Lower leg skin (tissue), 4 donors: Measurements from ENCODE around the gene RBFOX2. TPM values are rescaled to one million over a fixed set of nuclear protein-coding genes. Genes with fewer than 3 reads are reported as not detected.
"Not testable (repeated sequence)": the region's sequence is repeated elsewhere in the genome, so short reads cannot be mapped to it uniquely, and the experiment has no call there.

Source experiments
- DNase-seq, 2 donors: peaks; one replicate each; pipeline ENCODE4 v3.0.0-alpha.2; 2019; ENCODE audit warnings: low spot score in 2 of 2
- H3K4me3 ChIP-seq: fragments of 200-600 bp; sonication (generic); 2 replicates; pipeline ENCODE4 v1.5.1; 2017; ENCODE audit warnings: mild to moderate bottlenecking, low read depth; ENCODE audit not compliant: poor library complexity, severe bottlenecking
- POLR2A ChIP-seq, 2 donors: fragments of 450-650 bp; IDR thresholded peaks; one replicate each; pipeline ENCODE4 v1.6.1; 2016 to 2017; ENCODE audit warnings: antibody characterized with exemption in 2 of 2, mild to moderate bottlenecking in 1 of 2, moderate library complexity in 1 of 2
- WGBS, 2 donors: methylation state at CpG; one replicate each; pipeline ENCODE4 v1.1.5; 2018; 5-methylcytosine and 5-hydroxymethylcytosine counted together
- intact Hi-C: fragments of 100-400 bp; cut with DNase I; formaldehyde crosslinking; loops from one replicate; pipeline ENCODE4 v1.15.0; 2023; ENCODE audit warnings: low total_unique reads
- total RNA-seq, 4 donors: library from RNA; depleted of rRNA; stranded (reverse); fragments of >200 nt; gene quantifications; one replicate each; pipeline ENCODE4 v1.1.0, GENCODE V29; 2016
- TF ChIP-seq, protein P1 (sequence below), 3 donors: fragments of 450-650 bp; IDR thresholded peaks; one replicate each; pipeline ENCODE4 v1.5.1; 2016; ENCODE audit warnings: antibody characterized with exemption in 3 of 3, mild to moderate bottlenecking in 3 of 3, moderate library complexity in 2 of 3

The RBFOX2 gene
- total RNA-seq, 4 donors from 2014 or later, result 40.9 to 56.5 (median 51.1) TPM

DNA sequence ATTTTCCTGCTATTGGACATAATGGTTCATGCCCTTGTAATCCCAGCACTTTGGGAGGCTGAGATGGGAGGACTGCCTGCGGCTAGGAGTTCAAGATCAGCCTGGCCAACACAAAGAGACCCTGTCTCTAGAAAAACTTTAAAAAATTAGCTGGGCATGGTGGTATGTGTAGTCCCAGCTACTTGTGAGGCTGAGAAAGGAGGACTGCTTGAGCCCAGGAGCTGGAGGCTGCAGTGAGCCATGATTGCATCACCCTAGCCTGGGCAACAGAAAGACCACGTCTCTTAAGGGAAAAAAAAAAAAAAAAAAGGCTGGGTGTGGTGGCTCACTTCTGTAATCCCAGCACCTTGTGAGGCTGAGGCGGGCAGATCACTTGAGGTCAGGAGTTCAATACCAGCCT, 217.0 kb downstream of the RBFOX2 start:
- no peak for DNase-seq
- no peak for TF ChIP-seq POLR2A (IDR thresholded peaks at IDR 0.05)
- TF ChIP-seq, protein P1, sequence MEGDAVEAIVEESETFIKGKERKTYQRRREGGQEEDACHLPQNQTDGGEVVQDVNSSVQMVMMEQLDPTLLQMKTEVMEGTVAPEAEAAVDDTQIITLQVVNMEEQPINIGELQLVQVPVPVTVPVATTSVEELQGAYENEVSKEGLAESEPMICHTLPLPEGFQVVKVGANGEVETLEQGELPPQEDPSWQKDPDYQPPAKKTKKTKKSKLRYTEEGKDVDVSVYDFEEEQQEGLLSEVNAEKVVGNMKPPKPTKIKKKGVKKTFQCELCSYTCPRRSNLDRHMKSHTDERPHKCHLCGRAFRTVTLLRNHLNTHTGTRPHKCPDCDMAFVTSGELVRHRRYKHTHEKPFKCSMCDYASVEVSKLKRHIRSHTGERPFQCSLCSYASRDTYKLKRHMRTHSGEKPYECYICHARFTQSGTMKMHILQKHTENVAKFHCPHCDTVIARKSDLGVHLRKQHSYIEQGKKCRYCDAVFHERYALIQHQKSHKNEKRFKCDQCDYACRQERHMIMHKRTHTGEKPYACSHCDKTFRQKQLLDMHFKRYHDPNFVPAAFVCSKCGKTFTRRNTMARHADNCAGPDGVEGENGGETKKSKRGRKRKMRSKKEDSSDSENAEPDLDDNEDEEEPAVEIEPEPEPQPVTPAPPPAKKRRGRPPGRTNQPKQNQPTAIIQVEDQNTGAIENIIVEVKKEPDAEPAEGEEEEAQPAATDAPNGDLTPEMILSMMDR (IDR thresholded peaks at IDR 0.05), result no peak
- 84 to 86% methylated on average over 3 of the region's 3 CpGs for WGBS, 2 donors
- no peak overlapping the region for H3K4me3 ChIP-seq
- intact Hi-C loops, result no loop called here

DNA sequence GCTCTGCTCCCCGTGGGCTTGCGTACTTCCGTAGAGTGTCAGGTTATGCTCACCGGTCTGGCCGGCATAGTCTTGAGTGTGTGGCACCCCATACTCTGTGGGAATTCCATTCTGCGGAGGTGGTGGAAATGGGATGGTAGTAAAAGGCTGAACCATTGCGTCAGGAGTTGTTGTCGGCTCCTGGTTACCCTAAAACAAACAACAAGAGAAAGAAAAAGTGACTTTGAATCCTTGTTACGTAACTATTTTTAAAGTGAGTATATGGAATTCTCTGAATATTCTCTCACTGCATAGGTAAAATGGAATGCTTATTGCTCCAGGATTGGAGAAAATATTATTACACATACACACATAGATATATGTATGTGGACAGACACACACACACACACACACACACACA, 218.8 kb downstream of the RBFOX2 start:
- WGBS, 2 donors, result 95 to 97% methylated on average over 9 of the region's 9 CpGs
- H3K4me3 ChIP-seq, result no peak overlapping the region
- no peak for TF ChIP-seq POLR2A (IDR thresholded peaks at IDR 0.05)
- DNase-seq, result no peak
- intact Hi-C loops, result no loop called here

DNA sequence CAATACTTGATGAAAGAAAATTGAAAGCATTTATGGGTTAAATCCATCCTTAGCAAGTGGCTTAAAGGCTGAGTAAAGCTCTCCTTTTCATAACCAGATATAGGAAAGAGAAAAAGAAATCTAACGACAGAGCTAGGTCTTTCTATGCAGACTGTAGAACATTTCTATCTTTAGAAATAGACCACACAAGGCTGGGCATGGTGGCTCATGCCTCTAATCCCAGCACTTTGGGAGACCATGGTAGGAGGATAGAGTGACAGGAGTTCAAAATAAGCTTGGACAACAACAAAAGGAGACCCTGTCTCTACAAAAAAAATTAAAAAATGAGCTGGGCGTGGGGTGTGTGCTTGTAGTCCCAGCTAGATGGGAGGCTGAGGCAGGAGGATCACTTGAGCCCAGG, 220.2 kb downstream of the RBFOX2 start:
- DNase-seq, result no peak
- 76 to 78% methylated on average over 2 of the region's 2 CpGs for WGBS, 2 donors
- intact Hi-C loops, result no loop called here
- H3K4me3 ChIP-seq, result no peak overlapping the region
- TF ChIP-seq, protein P1 (IDR thresholded peaks at IDR 0.05), result no peak
- TF ChIP-seq POLR2A (IDR thresholded peaks at IDR 0.05), result no peak

DNA sequence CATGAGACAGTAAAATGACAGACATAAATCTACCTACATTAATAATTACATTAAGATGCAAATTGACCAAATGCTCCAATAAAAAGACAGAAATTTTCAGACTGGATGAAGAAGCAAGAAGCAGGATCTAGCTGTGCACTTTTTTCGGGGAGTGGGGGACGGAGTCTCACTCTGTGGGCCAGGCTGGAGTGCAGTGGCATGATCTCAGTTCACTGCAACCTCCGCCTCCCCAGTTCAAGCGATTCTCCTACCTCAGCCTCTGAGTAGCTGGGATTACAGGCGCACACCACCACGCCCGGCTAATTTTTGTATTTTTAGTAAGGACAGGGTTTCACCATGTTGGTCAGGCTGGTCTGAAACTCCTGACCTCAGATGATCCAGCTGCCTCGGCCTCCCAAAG, 222.0 kb downstream of the RBFOX2 start:
- intact Hi-C loops, H3K4me3 ChIP-seq, DNase-seq: not testable (repeated sequence)
- WGBS, 2 donors, result 94 to 99% methylated on average over 8 of the region's 8 CpGs

DNA sequence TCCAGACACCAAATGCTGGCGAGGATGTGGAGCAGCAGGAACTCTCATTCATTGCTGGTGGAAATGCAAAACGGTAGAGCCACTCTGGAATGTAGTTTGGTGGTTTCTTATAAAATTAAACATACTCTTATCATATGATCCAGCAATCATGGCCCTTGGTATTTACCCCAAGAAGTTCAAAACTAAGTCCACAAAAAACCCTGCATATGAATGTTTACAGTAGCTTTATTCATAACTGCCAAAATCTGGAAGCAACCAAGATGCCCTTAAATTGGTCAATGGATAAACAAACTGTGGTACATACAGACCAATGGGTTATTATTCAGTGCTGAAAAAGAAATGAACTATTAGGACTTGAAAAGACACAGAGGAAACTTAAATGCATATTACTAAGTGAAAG, 223.2 kb downstream of the RBFOX2 start:
- intact Hi-C loops, result no loop called here
- WGBS, 2 donors, result 81 to 85% methylated on average over 2 of the region's 2 CpGs
- no peak for TF ChIP-seq POLR2A (IDR thresholded peaks at IDR 0.05)
- TF ChIP-seq, protein P1 (IDR thresholded peaks at IDR 0.05), result no peak
- H3K4me3 ChIP-seq, result no peak overlapping the region
- no peak for DNase-seq

DNA sequence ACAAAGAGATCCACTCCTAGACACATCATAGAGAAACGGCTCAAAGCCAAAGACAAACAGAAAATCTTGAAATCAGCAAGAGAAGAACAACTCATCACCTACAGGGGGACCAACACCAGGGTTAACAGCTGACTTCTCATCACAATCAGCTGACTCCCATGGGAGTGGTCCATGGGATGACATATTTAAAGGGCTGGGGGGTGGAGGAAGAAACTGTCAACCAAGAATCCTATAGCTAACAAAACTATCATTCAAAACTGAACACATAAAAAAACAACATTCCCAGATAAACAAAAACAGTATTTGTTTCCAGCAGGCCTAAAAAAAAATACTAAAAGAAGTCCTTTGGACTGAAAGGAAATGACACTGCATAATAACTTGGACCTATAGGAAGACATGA, 224.2 kb downstream of the RBFOX2 start:
- TF ChIP-seq, protein P1 (IDR thresholded peaks at IDR 0.05), result no peak
- no peak for TF ChIP-seq POLR2A (IDR thresholded peaks at IDR 0.05)
- WGBS, 2 donors, result 89 to 97% methylated on average over 1 of the region's 1 CpG
- DNase-seq, result no peak
- no peak overlapping the region for H3K4me3 ChIP-seq
- intact Hi-C loops, result no loop called here

DNA sequence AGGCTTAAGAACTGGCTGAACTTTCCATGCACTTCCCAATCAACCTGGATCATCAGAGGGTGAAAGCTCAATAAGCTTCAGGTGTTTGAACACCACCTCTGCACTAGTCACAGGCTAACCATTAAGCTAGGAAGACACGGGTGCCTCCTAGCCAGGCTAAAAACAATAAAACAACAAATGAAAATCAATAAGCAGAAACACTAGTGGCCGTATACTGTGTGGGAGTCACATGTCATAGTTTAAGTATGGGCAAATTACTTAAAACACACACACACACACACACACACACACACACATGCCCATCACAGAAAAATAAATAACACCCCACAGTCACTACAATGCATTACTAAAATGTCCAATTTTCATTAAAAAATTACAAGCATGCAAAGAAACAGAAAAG, 225.7 kb downstream of the RBFOX2 start:
- DNase-seq, result no peak
- no peak overlapping the region for H3K4me3 ChIP-seq
- intact Hi-C loops, result no loop called here
- 68 to 72% methylated on average over 2 of the region's 2 CpGs for WGBS, 2 donors
- TF ChIP-seq POLR2A (IDR thresholded peaks at IDR 0.05), result no peak
- TF ChIP-seq, protein P1 (IDR thresholded peaks at IDR 0.05), result no peak

DNA sequence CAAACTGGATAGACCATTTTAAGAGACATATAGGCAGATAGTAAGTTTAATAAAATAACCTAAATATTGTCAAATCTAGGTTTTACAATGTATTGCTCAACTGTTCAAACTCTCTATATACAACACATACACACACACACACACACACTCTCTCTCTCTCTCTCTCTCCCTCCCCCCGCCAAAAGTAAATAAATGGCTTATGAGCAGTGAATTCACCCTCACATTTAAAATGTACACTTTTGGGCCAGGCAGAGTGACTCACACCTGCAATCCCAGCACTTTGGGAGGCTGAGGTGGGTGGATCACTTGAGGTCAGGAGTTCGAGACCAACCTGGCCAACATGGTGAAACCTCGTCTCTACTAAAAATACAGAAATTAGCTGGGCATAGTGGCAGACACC, 227.3 kb downstream of the RBFOX2 start:
- intact Hi-C loops, DNase-seq, H3K4me3 ChIP-seq: not testable (repeated sequence)
- WGBS, 2 donors, result 89 to 93% methylated on average over 3 of the region's 3 CpGs
